Kidney epithelial cell (primary cell): ENCODE data around the gene FBXL14. TPM values are rescaled to one million over a fixed set of nuclear protein-coding genes. Genes with fewer than 3 reads are reported as not detected.
A peak's percentile ranks its signal among the peaks of the same experiment; 100 is the strongest.

Experiments used
- DNase-seq: peaks from one replicate; pipeline ENCODE4 v3.0.0-alpha.2; 2010; ENCODE audit warnings: low read depth
- H3K27me3 ChIP-seq: 2 replicates; pipeline ENCODE4 v1.6.0; 2011; ENCODE audit warnings: low read length; ENCODE audit not compliant: control insufficient read depth, insufficient read depth
- H3K36me3 ChIP-seq: 2 replicates; pipeline ENCODE4 v1.5.1; 2011; ENCODE audit warnings: low read length; ENCODE audit not compliant: control insufficient read depth, insufficient read depth
- H3K4me3 ChIP-seq: 2 replicates; pipeline ENCODE4 v1.5.1; 2011; ENCODE audit warnings: low read depth, mild to moderate bottlenecking, control low read depth, low read length
- CTCF ChIP-seq: IDR thresholded peaks from 2 replicates; pipeline ENCODE4 v1.5.1; 2011; ENCODE audit warnings: mild to moderate bottlenecking, moderate library complexity, low read length, control low read depth, inconsistent platforms; ENCODE audit not compliant: insufficient read depth, poor library complexity, severe bottlenecking
- total RNA-seq: library from RNA; depleted of rRNA; stranded (reverse); fragments of >200 nt; gene quantifications from 2 replicates; pipeline ENCODE4 v1.2.3, GENCODE V29; 2015

The FBXL14 gene
- total RNA-seq, 1 donor from 2014 or later = 17.1 TPM

- no peak for TF ChIP-seq CTCF
- Histone ChIP-seq H3K4me3 (no peak overlapping the region), H3K36me3 (no peaks in the 10 kb centered on the region), H3K27me3 (no peaks in the 10 kb centered on the region)
- DNase-seq = no peak
These were observed 14.3 kb upstream of the FBXL14 start for GRCh38 chr12:1608713-1609119.

GRCh38 chr12:1607940-1608712 lies 13.7 kb upstream of the FBXL14 start:
- H3K27me3 ChIP-seq = no peaks in the 10 kb centered on the region
- H3K36me3 ChIP-seq = no peaks in the 10 kb centered on the region
- no peak for TF ChIP-seq CTCF
- H3K4me3 ChIP-seq = no peak overlapping the region
- DNase-seq = no peak

DNA sequence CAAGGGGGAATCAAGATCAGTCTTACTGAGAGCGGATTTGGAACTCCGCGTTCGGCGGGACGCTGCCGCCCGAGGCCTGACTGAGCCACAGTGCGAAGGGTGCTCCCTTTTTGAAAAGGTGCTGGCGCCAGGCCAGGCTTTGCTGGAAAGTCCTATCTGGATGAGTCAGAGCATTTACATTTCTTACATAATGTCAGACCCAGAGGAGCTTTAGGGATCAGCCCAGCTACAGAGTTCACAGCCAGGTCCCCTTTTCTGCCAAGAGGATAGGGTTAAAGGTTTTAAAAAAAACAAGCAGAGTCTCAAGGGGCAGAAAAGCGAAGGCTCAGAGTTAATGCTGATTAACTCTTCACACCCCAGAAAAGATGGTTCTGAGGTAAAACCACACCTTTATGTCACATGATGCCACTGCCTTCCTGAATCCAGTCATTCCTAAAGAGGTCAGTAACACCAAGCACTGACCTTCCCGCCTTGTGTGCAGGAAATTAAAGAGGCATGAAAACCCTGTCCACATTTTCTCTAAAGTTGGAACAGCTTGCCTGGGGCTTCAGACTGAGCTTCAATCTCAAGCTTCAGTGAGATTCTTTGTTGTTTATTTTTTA lies 11.7 kb upstream of the FBXL14 start:
- Histone ChIP-seq H3K36me3 (no peaks in the 10 kb centered on the region), H3K4me3 (no peak overlapping the region), H3K27me3 (no peaks in the 10 kb centered on the region)
- TF ChIP-seq CTCF = no peak
- DNase-seq = no peak

GRCh38 chr12:1605129-1606020 lies 11.0 kb upstream of the FBXL14 start:
- peak overlapping the region; percentile 12 for H3K4me3 ChIP-seq
- no peaks in the 10 kb centered on the region for H3K27me3 ChIP-seq
- no peak for DNase-seq
- TF ChIP-seq CTCF = peak; percentile 78
- no peaks in the 10 kb centered on the region for H3K36me3 ChIP-seq

- Histone ChIP-seq H3K36me3 (no peaks in the 10 kb centered on the region), H3K4me3 (no peak overlapping the region), H3K27me3 (no peaks in the 10 kb centered on the region)
- no peak for DNase-seq
- no peak for TF ChIP-seq CTCF
These were observed 10.1 kb upstream of the FBXL14 start for GRCh38 chr12:1604464-1604863.
